ENCODE results near the gene ANGPT4. TPM values are rescaled to one million over a fixed set of nuclear protein-coding genes. Genes with fewer than 3 reads are reported as not detected.

The ANGPT4 gene
- total RNA-seq, 5 donors from 2014 or later (not counting 1 experiment from before 2014, with no cell fraction given): not detected

DNA sequence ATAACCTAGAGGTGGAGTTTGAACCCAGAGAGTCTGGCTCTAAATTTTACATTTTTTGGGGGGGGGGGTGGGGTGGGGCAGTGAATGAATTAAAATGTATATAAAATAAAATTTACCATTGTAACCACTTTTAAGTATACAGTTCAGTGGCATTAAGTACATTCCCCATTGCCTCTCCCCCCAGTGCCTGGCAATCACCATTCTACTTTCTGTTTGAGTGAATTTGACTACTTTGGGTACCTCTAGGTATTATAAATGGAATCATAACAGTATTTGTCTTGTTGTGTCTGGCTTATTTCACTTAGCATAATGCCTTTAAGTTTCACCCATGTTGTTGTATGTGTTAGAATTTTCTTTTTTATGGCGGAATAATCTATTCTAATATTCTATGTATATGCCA, 79.9 kb downstream of the ANGPT4 start:
- Histone ChIP-seq H3K27ac (ENCODE audit: low read length) (no peak overlapping the region), H3K4me1 (ENCODE audit: control insufficient read depth in 1 of 2, extremely low read depth in 1 of 2, insufficient read depth in 2 of 2, low read length in 2 of 2) (peaks cover 18 to 43% of the 10 kb centered on the region in 2 experiments), H3K36me3 (ENCODE audit: control insufficient read depth in 2 of 2, extremely low read depth in 1 of 2, insufficient read depth in 1 of 2, low read length in 1 of 2) (peaks cover 2 to 10% of the 10 kb centered on the region in 2 donors), H3K27me3 (replicated peaks in 1 of 2; ENCODE audit: control insufficient read depth in 2 of 2, extremely low read depth in 1 of 2, insufficient read depth in 2 of 2, low read length in 1 of 2) (no peaks in the 10 kb centered on the region), H3K4me3 (ENCODE audit: control insufficient read depth in 1 of 2, extremely low read depth in 1 of 2, low read length in 1 of 2) (no peak overlapping the region), H3K9me3 (no peaks in the 10 kb centered on the region)
- DNase-seq (no peak), ATAC-seq (replicated peaks in 1 of 4) (no peak)
- WGBS (ENCODE audit: insufficient coverage): no CpG with 5 or more reads among the region's 1 CpG
- peaks cover 48 to 65% (median 50%) of the 10 kb centered on the region in 3 donors for H3K4me1 Mint-ChIP-seq
- ChIA-PET POLR2A (no interaction called here), CTCF (no interaction called here)
- H3K27me3 Mint-ChIP-seq: no peaks in the 10 kb centered on the region
- H3K36me3 Mint-ChIP-seq: peaks cover 4% of the 10 kb centered on the region
- peak overlapping the region in 1 of 2 donors; percentile 37 for H3K27ac Mint-ChIP-seq
- peak overlapping the region in 1 of 3 donors; percentile 92 for H3K4me3 Mint-ChIP-seq
- no peaks in the 10 kb centered on the region for H3K9me3 Mint-ChIP-seq

DNA sequence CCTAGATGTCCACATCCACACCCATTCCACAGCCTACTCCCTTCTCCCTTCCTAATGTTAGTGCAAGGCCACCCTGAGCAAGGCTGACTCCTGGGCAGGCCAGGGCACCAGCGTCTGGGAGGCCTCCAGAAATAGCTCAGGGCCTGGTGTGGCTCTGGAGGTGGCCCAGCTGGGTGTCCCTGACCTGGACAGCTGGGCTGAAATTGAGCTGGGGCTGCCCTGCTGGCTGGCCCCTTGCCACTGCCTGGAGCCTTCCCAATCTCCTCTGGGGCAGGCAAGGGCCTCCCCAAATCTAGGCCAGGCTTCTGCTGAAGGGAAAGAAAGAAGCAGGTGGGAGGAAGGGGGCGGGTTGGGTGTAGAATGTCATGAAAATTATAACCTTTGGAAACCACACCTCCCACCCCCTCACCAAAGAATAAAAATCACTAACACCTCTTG, 80.5 kb downstream of the ANGPT4 start:
- no peaks in the 10 kb centered on the region for H3K9me3 ChIP-seq
- peak overlapping the region; percentile 39 for H3K27ac ChIP-seq (ENCODE audit: low read length)
- peak overlapping the region in 1 of 2 donors; percentile 11 for H3K4me3 ChIP-seq (ENCODE audit: control insufficient read depth in 1 of 2, extremely low read depth in 1 of 2, low read length in 1 of 2)
- Mint-ChIP-seq H3K9me3 (no peaks in the 10 kb centered on the region), H3K27me3 (no peaks in the 10 kb centered on the region), H3K4me1 (peaks cover 47 to 65% (median 49%) of the 10 kb centered on the region in 3 donors), H3K4me3 (peak overlapping the region; percentile 26 to 92 (median 40)), H3K27ac (peak overlapping the region; percentile 50 to 82), H3K36me3 (peaks cover 4% of the 10 kb centered on the region)
- peaks cover 17 to 38% of the 10 kb centered on the region in 2 experiments for H3K4me1 ChIP-seq (ENCODE audit: control insufficient read depth in 1 of 2, extremely low read depth in 1 of 2, insufficient read depth in 2 of 2, low read length in 2 of 2)
- CTCF ChIA-PET: no interaction called here
- DNase-seq (peak in 1 of 35 experiments; percentile 5), ATAC-seq (replicated peaks in 1 of 4) (no peak)
- 20% methylated on average over 1 of the region's 2 CpGs for WGBS (ENCODE audit: insufficient coverage)
- peaks cover 2 to 10% of the 10 kb centered on the region in 2 donors for H3K36me3 ChIP-seq (ENCODE audit: control insufficient read depth in 2 of 2, extremely low read depth in 1 of 2, insufficient read depth in 1 of 2, low read length in 1 of 2)
- no peaks in the 10 kb centered on the region for H3K27me3 ChIP-seq (replicated peaks in 1 of 2; ENCODE audit: control insufficient read depth in 2 of 2, extremely low read depth in 1 of 2, insufficient read depth in 2 of 2, low read length in 1 of 2)
- POLR2A ChIA-PET: no interaction called here

DNA sequence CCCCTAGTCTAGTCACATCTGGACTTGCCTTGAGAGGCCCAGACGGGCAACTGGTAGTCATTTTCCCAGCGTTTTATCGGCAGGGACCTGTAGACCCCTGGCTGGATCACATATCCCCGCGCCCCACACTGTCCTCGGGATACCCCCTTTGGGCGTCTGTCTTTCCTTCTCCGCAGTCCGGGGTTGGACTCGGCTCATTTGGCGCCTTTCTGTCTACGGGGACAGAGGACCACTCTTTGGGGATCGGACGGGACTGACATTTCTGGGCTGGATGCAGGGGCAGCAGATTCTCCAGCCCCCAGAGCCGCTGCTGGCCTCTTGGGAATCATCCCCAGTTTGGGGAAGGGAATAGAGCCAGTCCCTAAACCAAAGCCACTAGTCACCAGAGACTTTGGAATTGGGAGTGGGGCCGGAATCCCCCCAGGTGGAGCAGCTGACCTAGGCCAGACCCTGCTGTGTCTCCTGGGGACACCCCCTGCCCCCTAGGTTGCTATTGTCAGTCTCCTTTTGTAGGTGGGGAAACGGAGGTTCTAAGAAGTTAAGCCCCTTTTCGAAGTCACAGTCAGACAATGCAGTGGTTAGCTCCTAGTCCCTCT, 81.9 kb downstream of the ANGPT4 start:
- Mint-ChIP-seq H3K9me3 (no peaks in the 10 kb centered on the region), H3K4me3 (peak overlapping the region; percentile 78 to 92 (median 86)), H3K27me3 (no peaks in the 10 kb centered on the region), H3K4me1 (peaks cover 44 to 51% (median 44%) of the 10 kb centered on the region in 3 donors), H3K27ac (peak overlapping the region; percentile 64 to 78), H3K36me3 (peaks cover 4% of the 10 kb centered on the region)
- Histone ChIP-seq H3K4me3 (ENCODE audit: control insufficient read depth in 1 of 2, extremely low read depth in 1 of 2, low read length in 1 of 2) (peak overlapping the region; percentile 87 to 98), H3K27me3 (replicated peaks in 1 of 2; ENCODE audit: control insufficient read depth in 2 of 2, extremely low read depth in 1 of 2, insufficient read depth in 2 of 2, low read length in 1 of 2) (no peaks in the 10 kb centered on the region), H3K4me1 (ENCODE audit: control insufficient read depth in 1 of 2, extremely low read depth in 1 of 2, insufficient read depth in 2 of 2, low read length in 2 of 2) (peaks cover 17 to 35% of the 10 kb centered on the region in 2 experiments), H3K36me3 (ENCODE audit: control insufficient read depth in 2 of 2, extremely low read depth in 1 of 2, insufficient read depth in 1 of 2, low read length in 1 of 2) (peaks cover 0 to 4% of the 10 kb centered on the region in 2 donors), H3K27ac (ENCODE audit: low read length) (peak overlapping the region; percentile 85), H3K9me3 (no peaks in the 10 kb centered on the region)
- ChIA-PET CTCF (interaction anchor here in 1 of 2 donors (0.9 to 2.2 kb wide), 2 partner anchors 10 to 12 kb away, joined by 4 to 11 read pairs; no protein-coding TSS in a partner anchor), POLR2A (no interaction called here)
- DNase-seq (peak in 1 of 35 experiments; percentile 27), ATAC-seq (replicated peaks in 1 of 4) (peak in 3 of 4 experiments; percentile 4 to 11 (median 7))
- WGBS (ENCODE audit: insufficient coverage): 3% methylated on average over 15 of the region's 18 CpGs

DNA sequence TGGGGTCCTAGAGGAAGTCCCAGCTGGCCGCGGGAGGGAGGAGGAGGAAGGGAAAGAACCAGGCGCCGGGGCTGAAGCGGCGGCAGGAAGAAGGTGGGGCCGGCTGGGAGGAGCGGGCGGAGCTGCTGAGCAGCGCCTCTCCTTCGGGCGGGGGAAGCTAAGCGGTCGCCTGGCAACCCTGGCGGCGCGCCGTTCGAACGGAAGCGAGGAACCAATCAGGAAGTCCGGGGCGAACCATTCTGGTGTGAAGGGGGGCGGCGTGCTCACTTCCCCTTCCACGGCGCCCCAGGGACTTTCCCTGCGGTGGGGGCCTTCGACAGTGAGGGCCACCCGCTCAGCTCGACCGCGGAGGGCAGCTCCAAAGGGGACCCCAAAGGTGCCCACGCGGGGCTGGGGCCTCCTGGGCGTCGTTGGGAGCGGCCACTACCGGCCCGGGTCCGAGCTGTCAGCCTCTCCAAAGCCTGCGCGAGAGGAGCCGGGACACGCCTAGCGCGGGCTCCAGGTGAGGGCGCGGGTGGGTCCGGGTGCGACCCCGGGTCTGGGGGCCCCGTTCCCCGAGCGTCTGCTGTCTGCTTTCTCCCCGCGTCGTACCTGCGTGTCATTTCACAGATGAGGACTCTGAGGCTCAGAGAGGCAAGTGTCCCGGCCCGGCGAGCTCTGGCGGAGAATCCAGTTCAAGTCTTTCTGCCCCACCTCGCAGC, 82.5 kb downstream of the ANGPT4 start, which contains the start of gene FAM110A:
Gene FAM110A, plus strand, starts transcription at position 266 of the 701 bp plus-strand sequence. CDS start 11,090 bp downstream, outside the sequence.
- Mint-ChIP-seq H3K27me3 (no peaks in the 10 kb centered on the region), H3K9me3 (no peaks in the 10 kb centered on the region), H3K27ac (peak within 1 kb of the TSS; percentile 78 to 89), H3K36me3 (peaks cover 4% of the 10 kb centered on the region), H3K4me1 (peaks cover 43 to 50% (median 45%) of the 10 kb centered on the region in 3 donors), H3K4me3 (peak within 1 kb of the TSS; percentile 78 to 92 (median 86))
- POLR2A ChIA-PET: interaction anchor here (0.6 to 0.7 kb wide), 5 partner anchors 13 to 291 kb away, joined by 3 to 8 read pairs (median 3); partner anchors contain the start of gene PSMF1 (in 1 of the 2)
- ATAC-seq (replicated peaks in 1 of 4) (peak; percentile 93 to 96 (median 94)), DNase-seq (peak; percentile 92 to 99 (median 95))
- peak within 1 kb of the TSS; percentile 87 to 98 for H3K4me3 ChIP-seq (ENCODE audit: control insufficient read depth in 1 of 2, extremely low read depth in 1 of 2, low read length in 1 of 2)
- peak within 1 kb of the TSS; percentile 85 for H3K27ac ChIP-seq (ENCODE audit: low read length)
- peaks cover 17 to 35% of the 10 kb centered on the region in 2 experiments for H3K4me1 ChIP-seq (ENCODE audit: control insufficient read depth in 1 of 2, extremely low read depth in 1 of 2, insufficient read depth in 2 of 2, low read length in 2 of 2)
- CTCF ChIA-PET: interaction anchor here (0.8 to 2.2 kb wide), 6 partner anchors 9 to 290 kb away, joined by 3 to 11 read pairs (median 4); partner anchors contain the start of gene CSNK2A1 (in 1 of the 2)
- no peaks in the 10 kb centered on the region for H3K9me3 ChIP-seq
- under 1% methylated on average over 62 of the region's 64 CpGs for WGBS (ENCODE audit: insufficient coverage)
- H3K36me3 ChIP-seq (ENCODE audit: control insufficient read depth in 2 of 2, extremely low read depth in 1 of 2, insufficient read depth in 1 of 2, low read length in 1 of 2): peaks cover 0 to 3% of the 10 kb centered on the region in 2 donors
- no peaks in the 10 kb centered on the region for H3K27me3 ChIP-seq (replicated peaks in 1 of 2; ENCODE audit: control insufficient read depth in 2 of 2, extremely low read depth in 1 of 2, insufficient read depth in 2 of 2, low read length in 1 of 2)

DNA sequence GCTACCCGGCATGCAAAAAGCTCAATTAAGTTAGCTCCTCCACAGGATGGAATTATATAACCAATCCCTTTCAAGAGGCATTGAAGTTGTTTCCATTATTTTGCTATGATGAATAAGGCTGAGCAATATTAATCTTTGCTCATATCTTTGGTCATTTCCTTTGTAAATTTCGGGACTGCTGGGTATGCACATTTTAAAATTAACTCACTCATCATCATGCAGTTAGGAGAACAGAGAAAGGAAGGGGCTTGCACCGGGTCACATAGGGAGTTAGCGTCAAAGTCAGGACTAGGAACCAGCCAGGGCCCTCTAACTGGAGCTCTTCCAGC, 83.0 kb downstream of the ANGPT4 start:
- Mint-ChIP-seq H3K4me1 (peaks cover 38 to 44% (median 41%) of the 10 kb centered on the region in 3 donors), H3K4me3 (peak overlapping the region; percentile 78 to 92 (median 86)), H3K36me3 (no peaks in the 10 kb centered on the region), H3K9me3 (no peaks in the 10 kb centered on the region), H3K27ac (peak overlapping the region; percentile 74 to 89), H3K27me3 (no peaks in the 10 kb centered on the region)
- Histone ChIP-seq H3K27ac (ENCODE audit: low read length) (peak overlapping the region; percentile 85), H3K4me3 (ENCODE audit: control insufficient read depth in 1 of 2, extremely low read depth in 1 of 2, low read length in 1 of 2) (peak overlapping the region; percentile 57 to 87), H3K36me3 (ENCODE audit: control insufficient read depth in 2 of 2, extremely low read depth in 1 of 2, insufficient read depth in 1 of 2, low read length in 1 of 2) (no peaks in the 10 kb centered on the region), H3K9me3 (no peaks in the 10 kb centered on the region), H3K4me1 (ENCODE audit: control insufficient read depth in 1 of 2, extremely low read depth in 1 of 2, insufficient read depth in 2 of 2, low read length in 2 of 2) (peaks cover 17 to 35% of the 10 kb centered on the region in 2 experiments), H3K27me3 (replicated peaks in 1 of 2; ENCODE audit: control insufficient read depth in 2 of 2, extremely low read depth in 1 of 2, insufficient read depth in 2 of 2, low read length in 1 of 2) (no peaks in the 10 kb centered on the region)
- ATAC-seq (replicated peaks in 1 of 4): peak in 1 of 4 experiments; percentile 2
- WGBS (ENCODE audit: insufficient coverage): 0% methylated on average over 2 of the region's 4 CpGs
- DNase-seq: no peak
- CTCF ChIA-PET: interaction anchor here (0.5 to 2.2 kb wide), 7 partner anchors 9 to 289 kb away, joined by 3 to 11 read pairs (median 4); partner anchors contain the start of gene CSNK2A1 (in 1 of the 2)
- POLR2A ChIA-PET: interaction anchor here (0.6 to 0.7 kb wide), 5 partner anchors 14 to 292 kb away, joined by 3 to 8 read pairs (median 3); partner anchors contain the start of gene PSMF1 (in 1 of the 2)

DNA sequence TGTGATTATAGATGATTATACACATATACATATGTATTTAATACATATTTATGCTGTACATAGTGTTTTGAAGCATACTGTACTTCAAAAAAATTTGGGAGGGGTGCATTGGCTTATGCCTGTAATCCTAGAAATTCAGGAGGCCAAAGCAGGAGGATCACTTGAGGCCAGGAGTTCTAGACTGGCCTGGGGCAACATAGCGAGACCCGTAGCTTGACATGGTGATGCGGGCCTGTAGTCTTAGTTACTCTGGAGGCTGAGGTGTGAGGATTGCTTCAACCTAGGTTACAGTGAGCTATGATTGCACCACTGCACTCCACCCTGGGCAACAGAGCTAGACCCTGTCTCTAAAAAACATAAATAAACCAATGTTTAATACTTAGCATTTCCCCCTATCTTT, 84.2 kb downstream of the ANGPT4 start:
- no peaks in the 10 kb centered on the region for H3K27me3 Mint-ChIP-seq
- CTCF ChIA-PET: interaction anchor here (1.5 to 2.2 kb wide), 2 partner anchors 15 to 123 kb away, joined by 5 to 11 read pairs; no protein-coding TSS in a partner anchor
- H3K36me3 Mint-ChIP-seq: no peaks in the 10 kb centered on the region
- Histone ChIP-seq H3K27ac (ENCODE audit: low read length) (no peak overlapping the region), H3K27me3 (replicated peaks in 1 of 2; ENCODE audit: control insufficient read depth in 2 of 2, extremely low read depth in 1 of 2, insufficient read depth in 2 of 2, low read length in 1 of 2) (no peaks in the 10 kb centered on the region), H3K9me3 (no peaks in the 10 kb centered on the region), H3K36me3 (ENCODE audit: control insufficient read depth in 2 of 2, extremely low read depth in 1 of 2, insufficient read depth in 1 of 2, low read length in 1 of 2) (no peaks in the 10 kb centered on the region), H3K4me1 (ENCODE audit: control insufficient read depth in 1 of 2, extremely low read depth in 1 of 2, insufficient read depth in 2 of 2, low read length in 2 of 2) (peaks cover 17 to 28% of the 10 kb centered on the region in 2 experiments), H3K4me3 (ENCODE audit: control insufficient read depth in 1 of 2, extremely low read depth in 1 of 2, low read length in 1 of 2) (no peak overlapping the region)
- POLR2A ChIA-PET: no interaction called here
- no peaks in the 10 kb centered on the region for H3K9me3 Mint-ChIP-seq
- peaks cover 31 to 36% (median 35%) of the 10 kb centered on the region in 3 donors for H3K4me1 Mint-ChIP-seq
- no CpG with 5 or more reads among the region's 3 CpGs for WGBS (ENCODE audit: insufficient coverage)
- H3K4me3 Mint-ChIP-seq: no peak overlapping the region
- H3K27ac Mint-ChIP-seq: no peak overlapping the region
- ATAC-seq (replicated peaks in 1 of 4) (no peak), DNase-seq (no peak)

Measured in T-cell (primary cell).